NCI-H2196 treated with DMSO at 0.1 percent for 48 hours (cell line): ENCODE results near the gene DDX27.
"Not testable (repeated sequence)": the region's sequence is repeated elsewhere in the genome, so short reads cannot be mapped to it uniquely, and the experiment has no call there.

Source experiments
- DNase-seq: peaks from one replicate; lab custom pipeline; 2025; ENCODE audit not compliant: unreplicated experiment; lab: John Stamatoyannopoulos, UW

The DDX27 gene, protein sequence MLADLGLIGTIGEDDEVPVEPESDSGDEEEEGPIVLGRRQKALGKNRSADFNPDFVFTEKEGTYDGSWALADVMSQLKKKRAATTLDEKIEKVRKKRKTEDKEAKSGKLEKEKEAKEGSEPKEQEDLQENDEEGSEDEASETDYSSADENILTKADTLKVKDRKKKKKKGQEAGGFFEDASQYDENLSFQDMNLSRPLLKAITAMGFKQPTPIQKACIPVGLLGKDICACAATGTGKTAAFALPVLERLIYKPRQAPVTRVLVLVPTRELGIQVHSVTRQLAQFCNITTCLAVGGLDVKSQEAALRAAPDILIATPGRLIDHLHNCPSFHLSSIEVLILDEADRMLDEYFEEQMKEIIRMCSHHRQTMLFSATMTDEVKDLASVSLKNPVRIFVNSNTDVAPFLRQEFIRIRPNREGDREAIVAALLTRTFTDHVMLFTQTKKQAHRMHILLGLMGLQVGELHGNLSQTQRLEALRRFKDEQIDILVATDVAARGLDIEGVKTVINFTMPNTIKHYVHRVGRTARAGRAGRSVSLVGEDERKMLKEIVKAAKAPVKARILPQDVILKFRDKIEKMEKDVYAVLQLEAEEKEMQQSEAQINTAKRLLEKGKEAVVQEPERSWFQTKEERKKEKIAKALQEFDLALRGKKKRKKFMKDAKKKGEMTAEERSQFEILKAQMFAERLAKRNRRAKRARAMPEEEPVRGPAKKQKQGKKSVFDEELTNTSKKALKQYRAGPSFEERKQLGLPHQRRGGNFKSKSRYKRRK

DNA sequence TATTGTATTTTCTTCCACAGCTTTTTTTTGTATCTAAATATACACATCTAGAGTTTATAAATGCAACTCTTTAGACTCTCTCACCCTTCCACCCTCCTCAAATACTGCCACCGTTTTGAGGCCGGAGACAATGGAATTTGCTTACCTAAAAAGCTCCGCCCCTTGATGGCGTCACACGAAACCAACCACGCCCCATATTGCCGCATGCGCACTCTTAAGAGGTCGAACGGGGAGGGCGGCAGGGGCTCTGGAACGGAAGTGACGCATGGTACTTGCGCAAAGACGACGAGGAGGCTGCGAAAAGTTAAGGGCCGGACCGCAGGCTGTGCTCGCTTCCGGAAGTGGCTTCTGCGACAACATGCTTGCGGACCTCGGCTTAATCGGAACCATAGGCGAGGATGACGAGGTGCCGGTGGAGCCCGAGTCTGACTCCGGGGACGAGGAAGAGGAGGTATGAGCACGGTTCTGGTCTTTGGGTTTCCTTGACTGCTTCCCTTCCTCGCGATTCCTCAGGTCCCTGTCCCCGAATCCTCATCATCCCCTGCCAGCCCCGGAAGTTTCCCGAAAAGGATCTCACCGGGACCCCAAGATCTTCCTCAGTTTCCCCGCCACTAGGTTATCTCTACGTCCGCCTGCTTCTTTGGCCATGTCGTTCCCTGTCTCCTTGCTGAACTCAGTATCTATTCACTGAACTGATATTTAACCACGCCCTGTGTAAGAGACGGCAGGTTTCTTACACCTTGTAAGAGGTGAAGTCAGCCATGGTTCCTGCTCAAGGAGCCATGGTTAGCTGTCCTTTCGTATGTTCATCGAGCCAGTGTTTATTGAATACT, at the start of gene DDX27:
Gene DDX27, plus strand, starts transcription at position 326 of the 833 bp plus-strand sequence. Its CDS starts 33 bp downstream, at position 359.
- peak; percentile 99 for DNase-seq

DNA sequence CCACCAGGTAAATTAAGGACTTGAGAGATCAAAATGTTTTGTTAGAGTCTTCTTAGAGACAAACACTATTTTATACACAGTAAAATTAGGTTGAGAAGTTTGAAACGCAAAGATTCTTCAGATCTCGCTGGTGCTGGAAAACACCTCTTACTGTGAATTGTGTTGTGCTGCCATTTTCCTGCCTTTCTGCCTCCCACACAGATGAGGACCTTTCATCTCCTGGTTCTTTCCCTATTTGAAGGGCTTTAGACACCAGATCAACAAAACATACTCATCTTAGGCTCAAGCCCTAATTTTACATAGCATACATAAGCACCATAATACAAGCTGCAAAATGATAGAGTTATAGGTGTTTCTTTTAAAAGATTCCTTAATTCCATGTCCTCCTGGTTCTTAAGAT, 49.7 kb upstream of the DDX27 start:
- DNase-seq, result no peak

DNA sequence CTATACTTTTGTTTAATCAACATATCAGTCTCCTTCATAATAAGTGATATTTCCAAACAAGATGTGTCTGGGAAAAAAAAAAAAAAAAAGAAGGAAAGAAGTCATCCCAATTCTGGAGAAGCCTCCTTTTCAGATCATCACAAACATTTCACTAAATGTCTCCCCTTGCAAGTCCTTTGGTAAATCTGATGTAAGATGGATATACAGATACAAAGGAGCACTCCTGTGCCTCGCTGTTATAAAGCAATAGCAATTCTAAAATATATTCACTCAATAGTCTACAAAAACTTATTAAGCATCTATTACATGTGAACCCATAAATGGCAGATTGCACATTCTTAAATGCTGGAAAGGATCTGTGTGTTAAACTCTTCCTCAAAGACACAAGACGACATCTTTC, 48.5 kb upstream of the DDX27 start:
- no peak for DNase-seq

DNA sequence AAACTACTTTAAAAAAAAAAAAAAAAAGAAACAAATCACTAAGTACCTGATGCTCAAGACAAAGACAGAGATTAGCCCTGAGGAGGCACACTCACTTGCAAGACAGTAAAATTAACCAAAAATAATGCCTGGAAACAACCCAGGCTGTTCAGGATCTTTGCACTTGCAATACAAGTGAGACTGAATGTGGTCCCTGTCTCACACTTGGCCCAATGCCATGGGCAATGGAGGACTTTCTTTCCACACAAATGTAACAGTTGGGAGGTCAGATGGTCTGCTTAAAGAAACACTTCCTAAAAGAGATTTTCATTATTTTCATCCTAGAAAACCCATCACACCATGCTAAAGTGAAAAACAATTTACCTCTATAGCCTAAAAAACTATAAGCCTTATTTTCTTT, 47.3 kb upstream of the DDX27 start:
- DNase-seq, result no peak

DNA sequence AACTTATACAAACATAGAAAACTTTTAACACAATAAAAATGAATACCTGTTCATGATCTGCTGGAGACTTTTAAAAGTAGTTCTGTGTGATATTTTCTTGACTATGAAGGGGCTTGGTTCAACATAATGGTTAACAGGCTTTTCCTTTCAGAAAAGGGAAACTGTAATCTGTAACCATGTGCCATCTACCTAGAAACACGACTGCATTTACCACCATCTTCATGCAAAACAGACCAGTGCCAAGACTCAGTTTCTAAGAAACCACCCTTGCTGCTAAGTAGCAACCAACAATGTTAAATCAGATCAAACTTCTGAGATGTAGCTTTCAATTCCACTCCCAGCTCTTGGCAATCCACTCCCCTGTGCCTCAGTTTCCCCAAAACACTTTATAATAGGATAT, 46.8 kb upstream of the DDX27 start:
- no peak for DNase-seq

DNA sequence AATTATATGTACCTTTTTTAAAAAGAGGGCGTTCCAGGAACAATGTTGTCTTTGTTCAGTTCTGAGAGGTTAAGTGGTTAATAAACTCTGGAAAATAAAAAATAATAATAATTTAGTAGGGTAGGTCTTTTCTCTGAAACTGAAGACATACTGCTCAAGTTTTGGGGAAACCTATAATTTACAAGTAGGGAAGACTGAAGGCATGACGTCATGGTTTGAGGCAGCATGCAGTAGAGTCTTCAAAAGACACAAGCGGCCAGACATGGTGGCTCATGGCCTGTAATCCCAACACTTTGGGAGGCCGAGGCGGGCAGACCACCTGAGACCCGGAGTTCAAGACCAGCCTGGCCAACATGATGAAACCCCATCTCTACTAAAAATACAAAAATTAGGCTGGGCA, 45.0 kb upstream of the DDX27 start:
- no peak for DNase-seq

DNA sequence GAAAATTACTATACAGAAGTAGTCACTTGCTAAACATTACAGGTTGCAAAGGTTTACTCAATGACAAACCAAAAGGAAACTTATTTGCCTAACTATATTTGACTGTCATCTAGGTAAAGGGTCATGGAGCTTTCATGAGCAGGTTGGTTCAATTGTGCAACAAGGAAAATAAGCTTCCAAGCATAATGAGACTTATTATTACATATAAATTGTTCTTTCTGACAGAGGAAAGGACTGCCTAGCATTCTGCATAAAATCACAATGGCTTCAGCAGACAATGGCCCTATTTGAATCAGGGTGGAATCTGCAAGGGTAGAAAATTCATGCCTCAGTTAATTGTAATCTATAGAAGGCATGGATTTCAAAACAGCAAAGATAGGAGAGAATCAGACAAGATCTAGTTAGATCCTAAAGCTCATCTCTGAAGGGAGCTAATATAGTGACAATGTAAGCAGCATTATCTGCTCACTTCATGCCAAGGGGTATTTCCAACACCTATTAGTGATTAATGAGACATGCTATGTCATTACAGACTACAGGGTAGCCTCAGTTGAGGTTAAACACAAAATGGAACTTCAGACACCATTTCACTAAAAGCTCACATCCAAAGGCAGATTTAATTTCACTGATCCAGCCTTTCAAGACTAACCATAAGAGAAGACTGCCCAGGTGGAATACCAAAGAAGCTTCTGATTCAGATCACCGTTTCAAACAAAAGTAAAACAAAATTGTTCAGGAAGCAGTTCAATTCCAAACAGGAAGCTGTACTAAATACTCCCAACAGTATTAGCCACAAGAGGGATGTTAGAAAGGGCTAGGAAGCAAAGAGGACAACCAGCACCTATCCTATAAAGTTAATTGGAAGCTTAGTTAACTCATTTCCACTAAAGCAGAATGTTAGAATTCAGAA, 39.6 kb upstream of the DDX27 start:
- DNase-seq, result no peak

DNA sequence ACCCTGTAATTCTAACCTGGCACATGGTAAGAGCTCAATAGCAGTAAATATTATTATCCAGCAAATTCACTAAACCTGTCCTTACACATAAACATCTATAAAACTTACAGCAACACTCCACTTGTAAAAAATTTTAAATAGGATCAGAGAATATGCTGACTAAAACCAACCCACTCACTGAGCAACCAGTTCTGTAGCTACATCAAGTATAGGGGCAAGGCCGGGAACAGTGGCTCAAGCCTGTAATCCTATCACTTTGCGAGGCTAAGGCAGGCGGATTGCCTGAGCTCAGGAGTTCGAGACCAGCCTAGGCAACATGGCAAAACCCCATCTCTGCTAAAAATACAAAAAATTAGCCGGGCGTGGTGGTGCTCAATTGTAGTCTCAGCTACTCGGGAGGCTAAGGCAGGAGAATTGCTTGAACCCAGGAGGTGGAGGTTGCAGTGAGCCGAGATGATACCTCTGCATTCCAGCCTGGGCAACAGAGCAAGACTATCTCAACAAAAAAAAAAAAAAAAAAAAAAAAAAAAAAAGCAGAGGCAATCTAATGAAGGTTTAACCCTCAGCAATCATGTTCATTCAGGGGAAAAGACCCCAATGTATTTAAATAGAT, 37.8 kb upstream of the DDX27 start:
- no peak for DNase-seq

DNA sequence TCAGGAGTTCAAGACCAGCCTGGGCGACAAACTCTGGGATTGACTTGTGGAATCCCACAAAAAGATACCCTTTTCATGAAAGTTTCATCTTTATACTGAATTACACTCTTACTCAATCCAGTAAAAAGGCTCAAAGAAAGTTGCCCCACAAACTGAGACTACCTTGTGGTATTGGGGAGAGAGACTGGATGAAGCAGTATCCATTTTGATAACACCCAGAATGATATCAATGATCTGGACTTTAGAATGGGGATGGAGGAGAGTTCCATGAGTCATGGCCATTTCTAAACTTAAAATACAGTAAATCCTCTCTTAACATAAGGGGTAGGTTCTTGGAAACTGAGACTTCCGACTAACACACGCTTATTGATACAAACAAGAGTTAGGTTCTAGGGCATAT, 35.8 kb upstream of the DDX27 start:
- no peak for DNase-seq

DNA sequence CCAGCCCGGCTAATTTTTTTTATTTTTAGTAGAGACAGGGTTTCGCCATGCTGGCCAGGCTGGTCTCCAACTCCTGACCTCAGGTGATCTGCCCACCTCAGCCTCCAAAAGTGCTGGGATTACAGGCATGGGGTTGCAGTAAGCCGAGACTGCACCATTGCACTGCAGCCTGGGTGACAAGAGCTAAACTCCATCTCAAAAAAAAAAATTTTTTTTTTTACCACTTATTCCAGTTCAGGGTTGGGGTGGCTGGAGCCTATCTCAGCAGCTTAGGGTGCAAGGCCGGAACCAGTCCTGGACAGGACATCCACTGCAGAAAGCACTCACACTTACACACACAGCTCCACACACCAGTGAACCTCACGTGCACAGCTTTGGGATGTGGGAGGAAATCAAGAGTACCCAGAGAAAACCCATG, 35.1 kb upstream of the DDX27 start:
- not testable (repeated sequence) for DNase-seq

DNA sequence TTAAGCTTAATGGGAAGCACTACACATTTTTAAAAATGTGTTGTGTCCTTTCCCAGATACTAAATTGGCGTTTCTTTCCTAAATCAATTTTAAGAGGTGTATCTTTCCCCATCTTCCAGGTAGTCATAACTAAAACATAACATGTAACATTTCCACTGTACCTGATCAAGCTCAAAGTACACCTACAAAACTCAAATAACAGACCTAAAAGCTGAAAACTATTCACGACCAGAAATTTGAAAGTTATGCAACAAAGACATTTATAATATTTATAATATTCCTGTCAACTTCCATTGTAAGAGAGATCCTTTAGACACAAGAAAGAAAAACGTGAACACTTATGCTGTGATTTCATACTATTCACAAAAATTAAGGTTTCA, 34.5 kb upstream of the DDX27 start:
- DNase-seq, result no peak

DNA sequence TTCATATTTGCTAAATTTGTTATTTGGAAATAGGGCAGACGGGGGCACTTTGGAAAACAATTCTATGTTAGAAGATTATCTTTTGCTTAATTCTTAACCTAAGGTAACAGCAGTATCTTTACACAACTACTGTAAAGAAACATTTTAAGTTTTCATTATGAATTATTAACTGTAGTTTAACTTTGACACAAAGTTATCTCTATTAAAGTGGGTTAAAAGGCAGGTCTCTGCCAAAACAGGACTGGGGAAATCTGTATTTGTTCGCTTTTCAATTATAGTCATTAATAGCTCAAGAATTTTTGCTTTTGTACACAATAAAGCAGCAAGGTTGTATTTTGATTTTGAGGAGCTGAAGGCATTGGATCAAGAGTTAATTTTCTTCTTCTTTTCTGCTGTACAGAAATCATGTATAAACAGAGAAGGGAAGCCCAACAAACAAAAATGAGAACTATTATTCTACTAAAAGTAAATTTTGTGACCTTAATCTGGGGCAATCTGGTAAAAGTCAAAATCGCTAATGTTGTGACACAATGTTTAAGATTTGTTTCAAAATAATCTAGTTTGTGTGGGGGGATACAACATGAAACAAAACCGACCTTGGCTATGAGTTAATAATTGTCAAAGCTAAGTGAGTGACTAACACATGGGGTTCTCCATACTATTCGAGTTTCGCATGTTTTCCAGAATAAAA, 34.0 kb upstream of the DDX27 start:
- DNase-seq, result no peak

DNA sequence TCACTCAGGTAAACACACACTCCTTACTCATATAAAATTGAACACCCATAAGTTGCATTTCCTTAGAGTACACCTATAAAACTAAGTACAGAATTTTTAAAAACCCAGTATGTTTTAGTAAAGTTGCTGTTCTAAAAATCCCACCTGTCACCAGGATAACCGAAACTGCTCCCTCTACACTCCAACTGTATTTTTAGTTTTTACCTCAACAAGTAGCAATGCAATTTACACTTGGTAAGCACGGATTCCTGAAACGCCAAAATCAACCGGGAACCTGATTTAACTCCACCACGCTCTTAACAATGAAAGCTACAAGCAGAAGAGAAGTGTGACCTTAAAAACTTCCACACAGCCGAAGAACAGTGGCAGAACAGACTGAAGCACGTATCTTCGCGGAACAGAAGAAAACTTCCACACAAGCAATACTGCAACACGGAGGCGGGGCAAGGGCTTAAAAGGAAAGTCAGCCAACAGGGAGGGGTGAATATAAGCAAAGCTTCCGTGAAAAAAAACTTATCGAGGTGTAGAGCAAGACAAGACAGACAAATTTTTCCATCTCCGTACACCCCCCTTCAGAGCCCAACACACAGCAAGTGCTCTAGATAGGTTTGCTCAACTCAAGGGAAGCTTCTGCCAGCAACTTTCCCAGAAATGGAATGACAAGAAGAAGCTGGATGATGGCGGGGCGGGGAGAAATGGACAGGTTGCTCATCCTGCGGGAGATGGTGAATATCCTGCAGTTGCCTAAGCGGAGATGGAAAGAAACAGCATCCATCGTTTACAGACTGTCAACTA, 32.5 kb upstream of the DDX27 start:
- DNase-seq, result no peak

DNA sequence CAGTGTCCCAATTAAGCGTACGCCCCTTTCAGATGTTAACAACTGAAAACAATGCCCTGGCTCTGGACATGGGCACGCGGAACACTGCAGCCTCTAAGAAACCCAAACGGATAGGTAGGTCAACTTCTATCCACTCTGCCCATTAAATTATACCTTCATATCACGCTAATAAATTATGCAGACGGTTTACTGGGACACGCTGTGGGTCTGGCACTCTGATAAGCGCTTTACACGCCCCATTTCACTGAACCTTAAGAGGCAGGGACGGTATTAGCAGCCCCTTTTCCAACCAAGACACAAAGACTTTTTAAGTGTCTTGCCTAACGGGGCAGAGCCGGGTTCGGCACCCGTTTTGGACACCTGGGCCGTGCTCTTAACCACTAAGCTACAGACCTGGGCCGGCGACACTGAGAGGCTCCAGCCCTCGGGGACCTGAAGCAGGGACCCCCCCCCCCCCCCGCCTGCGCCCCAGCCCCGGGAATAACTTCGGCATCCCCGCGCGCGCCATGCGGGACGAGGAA, 31.8 kb upstream of the DDX27 start:
- DNase-seq, result no peak

DNA sequence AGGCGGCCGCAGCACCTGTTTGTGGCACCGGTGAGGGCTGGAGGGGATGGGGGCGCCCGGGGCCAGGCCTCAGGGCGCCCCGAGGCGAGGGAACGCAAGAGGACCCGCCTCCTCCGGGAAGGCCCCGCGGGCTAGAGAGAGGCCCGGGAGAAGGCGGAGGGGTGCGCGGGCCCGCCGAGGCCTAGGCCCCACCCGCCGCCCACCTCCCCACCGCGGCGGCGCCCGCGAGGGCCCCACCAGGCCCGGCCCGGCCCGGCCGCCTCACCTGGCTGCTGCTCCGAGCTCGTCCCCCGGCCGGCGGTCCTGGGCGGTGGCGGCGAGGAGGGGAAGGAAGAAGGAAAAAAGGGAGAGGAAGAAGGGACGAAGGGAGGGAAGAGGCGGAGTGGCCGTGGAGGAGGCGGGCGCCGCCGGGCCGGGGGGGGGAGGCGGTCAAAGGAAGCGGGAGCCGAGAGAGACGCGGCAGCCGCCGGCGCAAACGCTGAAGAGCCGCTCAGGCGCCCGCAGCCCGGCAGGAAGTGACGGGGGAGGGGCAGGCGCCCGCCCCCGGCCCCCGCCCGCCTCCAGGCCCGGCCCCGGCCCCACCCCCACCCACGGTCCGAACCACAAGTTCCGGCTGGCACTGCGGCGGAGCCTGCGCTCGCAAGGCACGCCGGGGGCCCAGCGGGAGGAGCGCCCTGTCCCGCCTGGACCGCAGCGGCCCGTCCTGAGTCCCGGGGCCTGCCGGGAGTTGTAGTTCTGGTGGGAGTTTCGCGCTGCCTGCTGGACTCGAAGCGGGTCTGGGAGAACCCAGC, 31.2 kb upstream of the DDX27 start, which contains the start of gene STAU1:
Gene STAU1, minus strand, starts transcription at position 484 of the 791 bp plus-strand sequence. CDS start 22,133 bp downstream, outside the sequence.
- DNase-seq, result peak; percentile 94

DNA sequence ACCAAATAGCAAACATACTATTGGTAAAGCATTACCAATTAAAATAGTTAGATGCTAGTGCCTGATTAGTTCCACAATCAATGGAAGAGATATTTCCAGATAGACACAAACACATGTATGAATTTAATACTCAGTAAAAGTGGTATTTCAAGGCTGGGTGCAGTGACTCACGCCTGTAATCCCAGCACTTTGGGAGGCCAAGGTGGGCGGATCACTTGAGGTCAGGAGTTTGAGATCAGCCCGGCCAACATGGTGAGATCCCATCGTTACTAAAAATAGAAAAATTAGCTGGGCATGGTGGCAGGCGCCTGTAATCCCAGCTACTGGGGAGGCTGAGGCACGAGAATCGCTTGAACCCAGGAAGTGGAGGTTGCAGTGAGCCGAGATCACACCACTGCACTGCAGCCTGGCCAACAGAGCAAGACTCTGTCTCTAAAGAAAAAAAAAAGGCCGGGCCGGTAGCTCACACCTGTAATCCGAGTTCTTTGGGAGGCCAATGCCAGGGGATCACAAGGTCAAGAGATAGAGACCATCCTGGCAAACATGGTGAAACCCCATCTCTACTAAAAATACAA, 26.2 kb upstream of the DDX27 start:
- DNase-seq, result not testable (repeated sequence)

DNA sequence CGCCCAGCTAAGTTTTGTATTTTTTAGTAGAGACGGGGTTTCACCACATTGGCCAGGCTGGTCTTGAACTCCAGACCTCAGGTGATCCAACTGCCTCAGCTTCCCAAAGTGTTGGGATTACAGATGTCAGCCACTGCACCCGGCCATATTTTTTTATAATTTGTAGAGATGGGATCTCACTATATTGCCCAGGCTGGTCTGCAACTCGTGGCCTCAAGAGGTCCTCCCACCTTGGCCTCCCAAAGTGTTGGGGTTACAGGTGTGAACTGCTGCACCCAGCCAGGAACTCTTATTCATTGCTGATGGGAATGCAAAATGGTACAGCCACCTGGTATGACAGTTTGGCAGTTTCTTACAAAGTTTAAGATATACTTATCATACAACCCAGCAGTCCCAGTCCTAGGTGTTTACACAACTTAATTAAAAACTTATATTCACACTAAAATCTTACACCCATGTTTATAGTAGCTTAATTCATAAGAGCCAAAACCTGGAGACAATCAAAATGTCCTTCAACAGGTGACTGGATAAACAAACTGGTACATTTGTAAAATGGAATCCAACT, 19.4 kb upstream of the DDX27 start:
- DNase-seq, result no peak
